ENCODE data around the gene TFAP2B. TPM values are rescaled to one million over a fixed set of nuclear protein-coding genes. Genes with fewer than 3 reads are reported as not detected.

The TFAP2B gene
- total RNA-seq, 2 donors from 2014 or later = not detected

GRCh38 chr6:50868466-50868865 is 49.8 kb downstream of the TFAP2B start:
- peaks cover 5% of the 10 kb centered on the region for H3K4me1 ChIP-seq (ENCODE audit: control insufficient read depth, insufficient read depth, low read length)
- no peak overlapping the region for H3K27ac ChIP-seq (ENCODE audit: low read depth, low read length)
- TF ChIP-seq CTCF (conservative IDR thresholded peaks at IDR 0.05) = no peak
- H3K36me3 Mint-ChIP-seq (ENCODE audit: low read depth) = no peaks in the 10 kb centered on the region
- WGBS, 2 experiments (ENCODE audit: insufficient coverage in 1 of 2, insufficient read length in 1 of 2) = 77% methylated on average over 1 of the region's 1 CpG; no CpG with 5 or more reads in 1 of the 2 experiments
- H3K9me3 ChIP-seq (ENCODE audit: control insufficient read depth, low read length) = no peaks in the 10 kb centered on the region
- H3K4me1 Mint-ChIP-seq = peaks cover 27% of the 10 kb centered on the region
- no peak for DNase-seq
- H3K9ac ChIP-seq (ENCODE audit: extremely low read depth, low read length, poor library complexity, severe bottlenecking) = no peak overlapping the region
- no peak overlapping the region for H3K4me3 ChIP-seq (ENCODE audit: low read length)
- peaks cover 85% of the 10 kb centered on the region for H3K27me3 ChIP-seq (ENCODE audit: control insufficient read depth, insufficient read depth, low read length, poor library complexity, severe bottlenecking)
- no peaks in the 10 kb centered on the region for H3K9me3 Mint-ChIP-seq
- no peak overlapping the region for H3K4me3 Mint-ChIP-seq
- H3K27me3 Mint-ChIP-seq (ENCODE audit: insufficient read depth) = peaks cover 79% of the 10 kb centered on the region
- no peaks in the 10 kb centered on the region for H3K36me3 ChIP-seq (ENCODE audit: control insufficient read depth, insufficient read depth, low read length)
- no peak overlapping the region for H3K27ac Mint-ChIP-seq

GRCh38 chr6:50873167-50873566 is 54.5 kb downstream of the TFAP2B start:
- no peak for DNase-seq
- H3K36me3 Mint-ChIP-seq (ENCODE audit: low read depth) = no peaks in the 10 kb centered on the region
- no peaks in the 10 kb centered on the region for H3K9me3 ChIP-seq (ENCODE audit: control insufficient read depth, low read length)
- peaks cover 14% of the 10 kb centered on the region for H3K4me1 Mint-ChIP-seq
- H3K4me3 Mint-ChIP-seq = no peak overlapping the region
- H3K27ac ChIP-seq (ENCODE audit: low read depth, low read length) = no peak overlapping the region
- no peaks in the 10 kb centered on the region for H3K9me3 Mint-ChIP-seq
- peaks cover 73% of the 10 kb centered on the region for H3K27me3 Mint-ChIP-seq (ENCODE audit: insufficient read depth)
- peaks cover 5% of the 10 kb centered on the region for H3K4me1 ChIP-seq (ENCODE audit: control insufficient read depth, insufficient read depth, low read length)
- 88 to 100% methylated on average over 1 of the region's 1 CpG for WGBS, 2 experiments (ENCODE audit: insufficient coverage in 1 of 2, insufficient read length in 1 of 2)
- H3K36me3 ChIP-seq (ENCODE audit: control insufficient read depth, insufficient read depth, low read length) = no peaks in the 10 kb centered on the region
- peaks cover 72% of the 10 kb centered on the region for H3K27me3 ChIP-seq (ENCODE audit: control insufficient read depth, insufficient read depth, low read length, poor library complexity, severe bottlenecking)
- TF ChIP-seq CTCF (conservative IDR thresholded peaks at IDR 0.05) = no peak
- no peak overlapping the region for H3K4me3 ChIP-seq (ENCODE audit: low read length)
- H3K27ac Mint-ChIP-seq = no peak overlapping the region
- H3K9ac ChIP-seq (ENCODE audit: extremely low read depth, low read length, poor library complexity, severe bottlenecking) = no peak overlapping the region

GRCh38 chr6:50884364-50884763 is 65.7 kb downstream of the TFAP2B start:
- Mint-ChIP-seq H3K27ac (no peak overlapping the region), H3K9me3 (no peaks in the 10 kb centered on the region), H3K27me3 (ENCODE audit: insufficient read depth) (peaks cover 10% of the 10 kb centered on the region), H3K36me3 (ENCODE audit: low read depth) (no peaks in the 10 kb centered on the region), H3K4me3 (no peak overlapping the region), H3K4me1 (no peaks in the 10 kb centered on the region)
- Histone ChIP-seq H3K9me3 (ENCODE audit: control insufficient read depth, low read length) (no peaks in the 10 kb centered on the region), H3K9ac (ENCODE audit: extremely low read depth, low read length, poor library complexity, severe bottlenecking) (no peak overlapping the region), H3K27me3 (ENCODE audit: control insufficient read depth, insufficient read depth, low read length, poor library complexity, severe bottlenecking) (peaks cover 8% of the 10 kb centered on the region), H3K36me3 (ENCODE audit: control insufficient read depth, insufficient read depth, low read length) (no peaks in the 10 kb centered on the region), H3K4me1 (ENCODE audit: control insufficient read depth, insufficient read depth, low read length) (no peaks in the 10 kb centered on the region), H3K4me3 (ENCODE audit: low read length) (no peak overlapping the region), H3K27ac (ENCODE audit: low read depth, low read length) (no peak overlapping the region)
- no peak for DNase-seq
- no peak for TF ChIP-seq CTCF (conservative IDR thresholded peaks at IDR 0.05)
- 80 to 96% methylated on average over 1 to 3 of the region's 3 CpGs for WGBS, 2 experiments (ENCODE audit: insufficient coverage in 1 of 2, insufficient read length in 1 of 2)

Data from endodermal cell (in vitro differentiated cells).